GM21515 (cell line): ENCODE data around the gene G2E3.
"Not testable (repeated sequence)": the region's sequence is repeated elsewhere in the genome, so short reads cannot be mapped to it uniquely, and the experiment has no call there.

ENCODE experiments used
- ATAC-seq: cut with Tn5 transposase; IDR thresholded peaks from one replicate; pipeline ENCODE4 v1.9.1; 2021; ENCODE audit not compliant: unreplicated experiment

G2E3 gene

GRCh38 chr14:30600922-30601918 lies 42.3 kb downstream of the G2E3 start:
- no peak for ATAC-seq

- no peak for ATAC-seq
Observed at GRCh38 chr14:30603402-30603801, 44.4 kb downstream of the G2E3 start.

- not testable (repeated sequence) for ATAC-seq
Observed at GRCh38 chr14:30604696-30605095, 45.7 kb downstream of the G2E3 start.

DNA sequence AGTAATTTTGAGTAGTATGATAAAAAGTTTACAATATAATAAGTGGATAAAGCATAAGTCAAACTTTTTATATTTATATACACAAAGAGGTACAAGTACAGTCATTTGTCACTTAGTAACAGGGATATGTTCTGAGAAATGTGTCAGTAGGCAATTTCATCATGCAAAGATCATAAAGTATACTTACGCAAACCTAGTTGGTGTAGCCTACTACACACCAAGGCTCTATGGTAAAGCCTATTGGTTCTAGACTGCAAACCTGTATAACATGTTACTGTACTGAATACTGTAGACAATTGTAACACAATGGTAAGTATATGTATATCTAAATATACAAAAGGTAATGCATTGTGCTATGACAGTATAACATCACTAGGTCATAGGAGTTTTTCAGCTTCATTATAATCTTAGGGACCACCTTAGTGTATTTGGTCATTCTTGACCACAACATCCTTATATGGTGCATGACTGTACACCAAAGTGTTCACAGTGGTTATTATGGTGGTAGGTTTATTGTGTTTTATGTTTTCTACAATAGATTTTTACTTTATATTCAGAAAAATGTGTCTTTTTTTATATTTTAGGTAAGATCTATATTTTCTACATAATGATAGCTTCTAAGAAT lies 48.3 kb downstream of the G2E3 start:
- ATAC-seq: no peak

GRCh38 chr14:30608533-30609006 lies 49.6 kb downstream of the G2E3 start:
- ATAC-seq: no peak

DNA sequence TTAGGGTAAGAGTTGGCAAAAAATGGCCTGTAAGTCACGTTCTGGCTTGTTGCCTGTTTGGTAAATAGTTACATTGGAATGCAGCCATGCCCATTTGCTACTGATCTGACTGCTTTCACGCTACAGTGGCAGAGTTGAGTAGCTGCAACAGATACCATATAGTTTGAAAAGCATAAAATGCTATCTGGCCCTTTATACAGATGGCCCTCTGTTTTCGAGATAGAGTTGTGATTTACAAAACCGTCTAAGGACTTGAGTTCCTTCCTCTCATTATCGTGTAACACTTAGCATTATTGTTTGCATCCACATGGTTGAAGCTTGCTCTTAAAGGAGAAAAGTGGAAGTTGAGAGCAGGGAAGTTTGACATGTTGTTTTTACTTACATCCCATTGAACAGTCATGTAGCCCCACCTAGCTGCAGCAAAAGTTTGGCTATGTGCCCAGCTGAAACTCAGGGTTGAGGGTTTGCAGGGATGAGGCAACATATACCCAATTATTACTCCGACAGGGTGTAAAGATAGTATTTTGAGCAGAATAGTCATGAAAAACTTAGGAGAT lies 51.9 kb downstream of the G2E3 start:
- ATAC-seq: no peak

GRCh38 chr14:30614155-30614554 lies 55.2 kb downstream of the G2E3 start:
- ATAC-seq: no peak

GRCh38 chr14:30620178-30620577 lies 61.2 kb downstream of the G2E3 start:
- ATAC-seq: peak; percentile 37

DNA sequence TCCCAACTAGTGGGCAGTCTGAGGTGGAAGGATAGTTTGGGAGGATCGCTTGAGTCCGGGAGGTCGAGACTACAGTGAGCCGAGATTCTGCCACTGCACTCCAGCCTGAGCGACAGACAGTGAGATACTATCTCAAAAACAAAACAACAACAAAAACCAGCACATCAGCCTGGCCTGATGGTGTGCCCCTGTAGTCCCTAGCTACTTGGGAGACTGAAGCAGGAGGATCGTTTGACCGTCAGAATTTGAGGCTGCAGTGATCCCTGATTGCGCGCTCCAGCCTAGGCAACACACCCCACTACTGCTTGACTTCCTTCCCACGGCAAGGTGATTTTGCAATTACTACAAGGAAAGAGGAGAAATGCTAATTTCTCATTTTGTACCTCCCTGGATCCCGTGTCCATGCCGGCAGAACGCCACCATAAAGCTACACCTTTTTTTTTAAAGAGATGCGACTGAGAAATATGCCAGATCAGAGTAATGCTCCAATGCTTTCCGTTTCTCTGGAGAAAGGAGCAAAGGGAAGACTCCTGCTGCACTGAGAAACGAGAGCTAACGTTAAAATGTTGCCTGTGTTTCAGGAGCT lies 62.5 kb downstream of the G2E3 start:
- ATAC-seq: no peak

GRCh38 chr14:30621940-30622830 lies 63.2 kb downstream of the G2E3 start, which contains the start of gene SCFD1:
Gene SCFD1 (plus strand): TSS chr14:30622319. CDS start chr14:30622339, 20 bp downstream.
- peak; percentile 94 for ATAC-seq

GRCh38 chr14:30623412-30624131 lies 64.6 kb downstream of the G2E3 start:
- no peak for ATAC-seq

- no peak for ATAC-seq
Observed at GRCh38 chr14:30624132-30624423, 65.1 kb downstream of the G2E3 start.

GRCh38 chr14:30625533-30625932 lies 66.6 kb downstream of the G2E3 start:
- no peak for ATAC-seq

DNA sequence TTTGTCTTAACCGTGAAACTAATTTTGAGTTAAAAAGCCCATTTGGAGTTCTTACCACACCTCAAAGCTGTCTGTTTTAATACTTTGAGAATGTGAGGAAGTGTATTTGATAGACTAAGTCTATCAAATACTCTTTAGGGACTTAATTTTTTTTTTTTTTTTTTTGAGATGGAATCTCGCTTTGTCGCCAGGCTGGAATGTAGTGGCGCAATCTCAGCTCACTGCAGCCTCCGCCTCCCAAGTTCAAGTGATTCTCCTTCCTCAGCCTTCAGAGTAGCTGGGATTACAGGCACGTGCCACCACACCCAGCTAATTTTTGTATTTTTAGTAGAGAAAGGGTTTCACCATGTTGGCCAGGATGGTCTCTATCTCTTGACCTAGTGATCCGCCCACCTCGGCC lies 70.5 kb downstream of the G2E3 start:
- not testable (repeated sequence) for ATAC-seq

DNA sequence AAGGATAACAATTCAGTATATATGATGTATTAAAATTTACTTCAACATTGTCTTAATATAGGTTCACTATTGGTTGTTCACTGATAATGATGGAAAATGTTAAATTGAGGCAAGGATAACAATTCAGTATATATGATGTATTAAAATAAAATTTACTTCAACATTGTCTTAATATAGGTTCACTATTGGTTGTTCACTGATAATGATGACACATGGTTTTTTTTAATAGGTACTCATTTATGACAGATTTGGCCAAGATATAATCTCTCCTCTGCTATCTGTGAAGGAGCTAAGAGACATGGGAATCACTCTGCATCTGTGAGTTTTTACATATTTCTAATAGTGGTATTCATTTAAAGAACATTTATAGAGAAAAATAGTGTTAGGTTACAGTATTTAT lies 71.3 kb downstream of the G2E3 start:
- ATAC-seq: no peak

DNA sequence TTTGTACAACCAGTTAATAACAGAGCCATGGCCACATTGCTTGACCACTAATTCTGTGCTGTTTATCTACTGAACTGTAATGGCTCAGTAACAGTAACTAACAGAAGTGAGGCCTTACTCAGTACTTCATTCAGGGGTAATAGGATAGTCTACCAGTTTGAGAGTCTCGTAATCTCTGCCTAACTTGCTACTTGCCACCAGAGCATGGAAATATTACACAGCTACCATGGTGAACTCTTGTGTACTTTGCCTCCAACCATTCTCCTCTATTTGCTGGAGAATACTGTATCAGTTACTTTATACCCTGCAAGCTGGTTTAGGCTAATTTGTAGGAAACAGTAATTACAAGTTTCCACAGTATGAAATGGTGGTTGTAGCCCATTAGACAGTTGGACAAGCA lies 73.8 kb downstream of the G2E3 start:
- no peak for ATAC-seq

DNA sequence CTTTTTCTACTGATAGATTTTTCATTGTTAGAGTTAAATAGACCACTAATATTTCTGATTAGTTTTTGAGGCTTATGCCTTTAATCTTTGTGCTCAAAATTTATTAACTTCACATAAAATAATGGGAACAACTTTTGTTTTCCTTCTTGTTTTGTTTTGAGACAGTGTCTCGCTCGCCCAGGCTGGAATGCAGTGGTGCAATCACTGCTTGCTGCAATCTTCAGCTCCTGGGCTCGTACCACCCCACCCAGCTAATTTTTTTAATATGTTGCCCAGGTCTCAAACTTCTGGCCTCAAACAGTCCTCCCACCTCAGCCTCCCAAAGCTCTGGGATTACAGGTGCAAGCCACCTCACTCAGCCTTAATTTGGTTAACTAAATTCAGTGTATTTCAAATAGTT lies 80.0 kb downstream of the G2E3 start:
- no peak for ATAC-seq

DNA sequence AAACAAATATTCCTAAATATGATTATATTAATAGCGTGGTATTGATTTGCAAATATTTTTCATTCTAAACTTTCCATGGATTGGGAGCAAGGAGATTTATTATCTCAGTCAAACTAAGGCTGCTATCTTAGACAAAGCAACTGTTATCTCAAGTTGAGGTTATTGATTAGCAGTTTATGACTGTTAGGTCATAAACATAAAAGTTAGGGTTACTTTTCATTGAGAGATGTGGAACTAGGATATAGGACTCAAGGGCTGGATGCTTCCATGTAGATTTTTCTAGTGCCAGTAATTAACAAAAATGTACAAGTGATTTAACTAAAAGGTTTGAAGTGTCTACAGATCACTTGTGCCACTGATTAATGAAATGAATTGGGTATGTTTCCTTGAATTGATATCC lies 82.2 kb downstream of the G2E3 start:
- no peak for ATAC-seq

- not testable (repeated sequence) for ATAC-seq
Observed at GRCh38 chr14:30644462-30644861, 85.5 kb downstream of the G2E3 start.

DNA sequence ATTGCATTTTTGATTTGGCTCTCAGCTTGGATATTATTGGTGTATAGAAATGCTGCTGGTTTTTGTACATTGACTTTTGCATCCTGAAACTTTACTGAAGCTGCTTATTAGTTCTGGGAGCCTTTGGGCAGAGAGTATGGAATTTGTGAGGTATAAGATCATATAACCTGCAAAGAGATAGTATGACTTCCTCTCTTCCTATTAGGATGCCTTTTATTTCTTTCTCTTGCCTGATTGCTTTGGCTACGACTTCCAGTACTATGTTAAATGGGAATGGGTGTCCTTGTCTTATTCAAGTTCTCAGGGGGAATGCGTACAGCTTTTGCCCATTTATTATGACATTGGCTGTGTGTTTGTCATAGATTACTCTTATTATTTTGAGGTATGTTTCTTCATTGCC lies 86.6 kb downstream of the G2E3 start:
- no peak for ATAC-seq
